GM10248 (cell line): ENCODE measurements around the gene MGAT4A.

ENCODE experiments used
- CTCF ChIA-PET: fragments of 300-600 bp; sonication (Branson Sonifier 250); formaldehyde crosslinking; extraction: SDS; loops from one replicate; lab custom pipeline; 2021; ENCODE audit warnings: antibody characterized with exemption; lab: Yijun Ruan, JAX
- POLR2A ChIA-PET: fragments of 350-650 bp; sonication (Branson Sonifier 250); formaldehyde crosslinking; extraction: SDS; loops from one replicate; lab custom pipeline; 2020; ENCODE audit warnings: antibody characterized with exemption; lab: Yijun Ruan, JAX
- DNase-seq: peaks from one replicate; pipeline ENCODE4 v3.0.0; 2012; ENCODE audit errors: extremely low spot score
- TF ChIP-seq, protein P1 (sequence below): IDR thresholded peaks from 2 replicates; pipeline ENCODE4 v1.5.1; 2012; ENCODE audit warnings: mild to moderate bottlenecking, low read depth; ENCODE audit errors: extremely low read depth, missing control alignments, control extremely low read depth

MGAT4A gene

DNA sequence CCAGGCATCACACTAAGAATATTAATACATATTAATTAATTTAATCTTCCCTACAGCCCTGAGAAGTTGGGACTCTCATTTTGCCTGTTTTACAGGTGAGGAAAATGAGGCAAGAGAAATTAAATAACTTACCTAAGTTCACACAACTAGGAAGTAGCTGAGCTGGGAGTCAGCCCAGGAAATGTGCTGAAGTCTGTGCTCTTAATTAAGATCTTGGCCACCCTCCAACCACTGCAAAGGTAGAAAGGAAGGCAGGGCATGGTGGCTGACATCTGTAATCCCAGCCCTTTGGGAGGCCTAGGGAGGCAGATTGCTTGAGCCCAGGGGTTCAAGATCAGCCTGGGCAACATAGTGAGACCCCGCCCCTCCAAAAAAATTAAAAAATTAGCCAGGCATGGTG lies 12.9 kb upstream of the MGAT4A start:
- TF ChIP-seq, protein P1, sequence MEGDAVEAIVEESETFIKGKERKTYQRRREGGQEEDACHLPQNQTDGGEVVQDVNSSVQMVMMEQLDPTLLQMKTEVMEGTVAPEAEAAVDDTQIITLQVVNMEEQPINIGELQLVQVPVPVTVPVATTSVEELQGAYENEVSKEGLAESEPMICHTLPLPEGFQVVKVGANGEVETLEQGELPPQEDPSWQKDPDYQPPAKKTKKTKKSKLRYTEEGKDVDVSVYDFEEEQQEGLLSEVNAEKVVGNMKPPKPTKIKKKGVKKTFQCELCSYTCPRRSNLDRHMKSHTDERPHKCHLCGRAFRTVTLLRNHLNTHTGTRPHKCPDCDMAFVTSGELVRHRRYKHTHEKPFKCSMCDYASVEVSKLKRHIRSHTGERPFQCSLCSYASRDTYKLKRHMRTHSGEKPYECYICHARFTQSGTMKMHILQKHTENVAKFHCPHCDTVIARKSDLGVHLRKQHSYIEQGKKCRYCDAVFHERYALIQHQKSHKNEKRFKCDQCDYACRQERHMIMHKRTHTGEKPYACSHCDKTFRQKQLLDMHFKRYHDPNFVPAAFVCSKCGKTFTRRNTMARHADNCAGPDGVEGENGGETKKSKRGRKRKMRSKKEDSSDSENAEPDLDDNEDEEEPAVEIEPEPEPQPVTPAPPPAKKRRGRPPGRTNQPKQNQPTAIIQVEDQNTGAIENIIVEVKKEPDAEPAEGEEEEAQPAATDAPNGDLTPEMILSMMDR, result no peak
- POLR2A ChIA-PET, result no interaction called here
- no peak for DNase-seq
- CTCF ChIA-PET, result interaction anchor here (0.8 to 1.2 kb wide), 2 partner anchors 9 to 15 kb away, joined by 3 read pairs; no protein-coding TSS in a partner anchor

DNA sequence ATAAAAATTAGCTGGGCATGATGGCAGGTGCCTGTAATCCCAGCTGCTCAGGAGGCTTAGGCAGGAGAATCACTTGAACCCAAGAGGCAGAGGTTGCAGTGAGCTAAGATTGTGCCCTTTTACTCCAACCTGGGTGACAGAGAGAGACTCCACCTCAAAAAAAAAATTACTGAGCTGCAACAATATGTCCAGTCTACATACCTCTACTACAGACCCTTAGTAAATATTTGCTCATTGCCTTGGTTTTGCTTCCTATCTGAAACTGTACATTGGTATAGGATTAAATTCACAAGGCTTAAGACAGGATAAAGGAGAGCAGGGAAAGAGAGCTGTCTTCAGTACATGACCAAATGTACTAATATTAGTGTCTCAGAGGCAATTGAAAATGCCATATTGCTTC lies 8.1 kb upstream of the MGAT4A start:
- POLR2A ChIA-PET, result no interaction called here
- TF ChIP-seq, protein P1, result no peak
- CTCF ChIA-PET, result interaction anchor here (0.9 to 2.0 kb wide), 3 partner anchors 9 to 18 kb away, joined by 3 to 5 read pairs (median 3); no protein-coding TSS in a partner anchor
- DNase-seq, result no peak

DNA sequence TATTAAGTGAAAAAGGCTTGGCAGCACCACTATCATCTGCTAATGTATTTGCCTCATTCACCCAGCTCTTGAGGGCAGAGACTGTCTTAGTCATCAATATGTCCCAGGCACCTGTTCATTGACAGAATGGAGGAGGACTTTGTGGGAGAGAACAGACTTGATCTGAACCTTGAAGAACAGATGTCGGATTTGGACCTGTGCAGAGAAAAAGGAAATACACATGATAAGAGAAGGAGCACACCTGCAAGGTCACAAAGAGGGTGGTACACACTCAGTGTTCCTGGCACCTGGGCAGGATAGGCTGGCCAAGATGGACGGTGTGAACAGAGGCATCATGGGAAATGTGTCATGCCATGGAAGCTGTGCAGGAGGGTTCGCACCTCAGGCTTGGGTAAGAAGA lies 7.4 kb upstream of the MGAT4A start:
- no peak for DNase-seq
- CTCF ChIA-PET, result interaction anchor here (1.1 to 1.7 kb wide), 2 partner anchors 9 to 15 kb away, joined by 3 read pairs; no protein-coding TSS in a partner anchor
- TF ChIP-seq, protein P1, result no peak
- POLR2A ChIA-PET, result no interaction called here

DNA sequence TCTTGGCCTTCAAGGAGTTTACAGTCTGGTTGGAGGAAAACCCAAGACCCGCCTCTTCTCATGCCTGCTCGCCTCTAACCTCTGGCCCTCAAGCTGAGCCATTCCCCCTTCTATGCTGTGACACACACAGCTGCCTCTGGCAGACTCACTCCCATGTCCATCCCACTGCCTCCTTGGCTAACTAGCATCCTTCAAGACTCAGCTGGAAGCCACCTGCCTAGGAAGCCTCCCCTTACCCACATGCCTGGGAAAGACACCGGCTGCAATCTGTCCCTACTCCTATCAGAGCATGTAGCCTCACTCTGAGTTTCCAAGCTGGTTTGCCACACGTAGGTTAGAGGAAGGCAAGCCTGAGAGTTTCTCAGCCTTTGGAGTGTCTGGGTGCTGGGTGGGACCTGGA lies 6.9 kb upstream of the MGAT4A start:
- TF ChIP-seq, protein P1, result no peak
- CTCF ChIA-PET, result interaction anchor here (1.1 to 1.7 kb wide), 2 partner anchors 9 to 14 kb away, joined by 3 read pairs; no protein-coding TSS in a partner anchor
- POLR2A ChIA-PET, result no interaction called here
- DNase-seq, result no peak

DNA sequence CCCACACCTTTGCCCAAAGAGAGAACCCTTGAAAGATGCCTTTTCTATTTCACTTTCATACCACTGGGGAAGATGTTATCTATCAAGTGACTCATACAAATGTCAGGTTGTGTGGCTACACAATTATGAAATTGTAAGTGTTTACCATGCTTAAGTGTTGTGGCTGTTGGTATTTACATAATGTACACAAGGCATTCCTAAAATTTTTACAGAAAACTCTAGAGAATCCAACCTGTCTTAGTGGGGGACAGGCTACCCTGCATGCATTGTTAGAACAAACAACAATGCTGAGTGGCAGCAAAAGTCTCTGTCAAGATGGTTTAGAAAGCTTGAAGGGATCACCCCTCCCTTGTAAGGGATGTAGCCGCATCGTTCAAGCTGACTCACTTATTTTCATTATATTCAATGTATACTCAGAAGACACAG lies 5.5 kb upstream of the MGAT4A start:
- TF ChIP-seq, protein P1, result no peak
- ChIA-PET POLR2A (no interaction called here), CTCF (no interaction called here)
- DNase-seq, result no peak

DNA sequence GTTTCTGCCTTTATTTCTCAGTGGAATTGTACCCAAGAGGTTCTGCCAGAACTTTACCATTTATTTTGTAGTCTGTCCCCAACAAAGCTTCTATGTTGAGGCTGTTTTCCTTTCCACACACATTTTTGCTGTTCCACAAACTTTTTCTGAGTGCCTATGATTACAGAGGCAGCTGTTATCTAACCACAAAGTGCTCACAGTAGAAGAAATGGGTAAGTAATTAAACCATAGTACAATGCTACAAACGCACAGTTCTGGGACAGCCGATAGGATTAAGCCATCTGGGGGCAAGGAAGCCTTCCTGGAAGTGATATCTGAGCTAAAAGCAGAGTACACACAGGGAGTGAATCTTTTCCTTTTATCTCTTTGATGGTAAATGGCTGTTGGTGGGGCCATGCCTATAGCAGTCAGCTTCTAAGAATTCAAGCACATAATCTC lies 3.9 kb upstream of the MGAT4A start:
- no peak for DNase-seq
- CTCF ChIA-PET, result interaction anchor here (0.8 to 2.7 kb wide), 4 partner anchors 9 to 86 kb away, joined by 3 to 7 read pairs (median 4); no protein-coding TSS in a partner anchor
- POLR2A ChIA-PET, result no interaction called here
- TF ChIP-seq, protein P1, result no peak

DNA sequence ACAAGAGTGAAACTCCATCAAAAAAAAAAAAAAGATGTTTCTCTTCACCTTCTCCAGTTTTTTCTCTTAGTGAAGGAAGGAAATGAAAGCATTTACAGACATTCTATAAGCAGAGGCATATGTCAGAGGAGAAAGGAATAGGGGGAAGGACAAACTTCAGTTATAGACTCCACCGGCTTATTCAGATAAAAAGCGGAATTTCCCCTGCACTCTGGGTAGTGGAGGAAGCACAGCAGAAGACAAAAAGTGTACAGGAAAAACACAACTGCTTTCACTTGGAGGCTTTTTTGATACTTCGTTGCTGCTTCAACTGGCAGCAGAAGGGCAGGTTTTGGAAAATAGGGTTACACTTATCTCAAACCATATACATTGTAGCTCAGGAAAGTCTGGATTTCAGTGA lies 3.2 kb upstream of the MGAT4A start:
- no peak for DNase-seq
- ChIA-PET CTCF (interaction anchor here (1.6 to 2.7 kb wide), 2 partner anchors 13 to 85 kb away, joined by 5 to 7 read pairs; no protein-coding TSS in a partner anchor), POLR2A (no interaction called here)
- TF ChIP-seq, protein P1, result no peak
